ENCODE data around the gene IQSEC3. TPM values are rescaled to one million over a fixed set of nuclear protein-coding genes. Genes with fewer than 3 reads are reported as not detected.

Gene IQSEC3
- total RNA-seq, 1 experiment from 2014 or later, result 0.55 TPM

DNA sequence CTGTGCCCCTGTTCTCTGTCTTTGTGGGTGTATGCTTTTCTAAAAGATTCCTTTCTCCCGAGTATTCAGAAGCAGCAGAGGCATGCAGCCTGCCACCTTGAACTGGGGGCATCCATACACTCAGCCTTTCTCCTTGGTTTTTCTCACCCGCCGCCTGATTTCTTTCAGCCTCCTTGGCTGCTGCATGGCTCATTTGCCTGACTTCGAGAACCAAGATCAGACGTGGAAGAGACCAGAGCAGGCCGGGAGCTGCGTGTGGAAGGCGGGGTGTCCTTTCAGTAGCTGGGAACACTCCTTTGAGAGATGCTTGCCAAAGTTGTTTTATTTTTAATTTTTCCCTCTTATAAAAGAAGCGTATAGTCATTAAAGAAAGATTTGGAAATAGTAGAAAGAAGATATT lies 94.3 kb downstream of the IQSEC3 start:
- H3K4me3 Mint-ChIP-seq, result no peak overlapping the region
- Histone ChIP-seq H3K4ac (ENCODE audit: low read depth, low read length) (no peak overlapping the region), H3K27me3 (ENCODE audit: insufficient read depth, low read length) (no peaks in the 10 kb centered on the region), H3K4me2 (ENCODE audit: insufficient read depth, insufficient read length, low read length) (no peak overlapping the region), H4K5ac (ENCODE audit: insufficient read length, low read depth, low read length) (no peak overlapping the region), H3K56ac (ENCODE audit: insufficient read length, low read depth, low read length) (no peak overlapping the region), H4K91ac (ENCODE audit: insufficient read length, low read depth, low read length) (no peak overlapping the region), H2BK120ac (ENCODE audit: low read depth, low read length, poor library complexity, severe bottlenecking) (no peak overlapping the region), H3K23me2 (ENCODE audit: insufficient read length, low read depth, low read length, poor library complexity, severe bottlenecking) (no peaks in the 10 kb centered on the region), H2BK5ac (ENCODE audit: insufficient read length, low read length) (no peak overlapping the region), H3K14ac (ENCODE audit: insufficient read depth, low read length) (no peak overlapping the region), H2BK20ac (ENCODE audit: low read depth, low read length, poor library complexity, severe bottlenecking) (no peak overlapping the region), H4K8ac (replicated peaks; ENCODE audit: insufficient read length, low read depth, low read length) (no peak overlapping the region), H2AK5ac (ENCODE audit: insufficient read length, low read length) (no peak overlapping the region), H3K4me1 (ENCODE audit: insufficient read depth, low read length) (no peaks in the 10 kb centered on the region), H3K79me1 (ENCODE audit: insufficient read depth, low read depth, low read length, poor library complexity, severe bottlenecking) (no peaks in the 10 kb centered on the region), H3K9me3 (ENCODE audit: control insufficient read depth, low read depth, low read length) (no peaks in the 10 kb centered on the region), H2BK12ac (ENCODE audit: insufficient read length, low read depth, low read length) (no peak overlapping the region), H3K23ac (ENCODE audit: insufficient read length, low read depth, low read length) (no peak overlapping the region), H2BK15ac (ENCODE audit: low read depth, low read length) (no peak overlapping the region), H3K79me2 (ENCODE audit: insufficient read depth, low read length) (no peaks in the 10 kb centered on the region), H3K9ac (ENCODE audit: extremely low read depth, insufficient read length, low read length) (no peak overlapping the region), H2AFZ (ENCODE audit: low read length) (no peak overlapping the region), H3K18ac (ENCODE audit: insufficient read length, low read depth, low read length) (no peak overlapping the region), H3T11ph (ENCODE audit: low read length) (no peak overlapping the region), H4K20me1 (ENCODE audit: control insufficient read depth, insufficient read depth, insufficient read length) (no peaks in the 10 kb centered on the region), H3K27ac (ENCODE audit: insufficient read length, low read depth, low read length) (no peak overlapping the region)
- H3K27ac Mint-ChIP-seq, result no peak overlapping the region
- TF ChIP-seq, protein P1, sequence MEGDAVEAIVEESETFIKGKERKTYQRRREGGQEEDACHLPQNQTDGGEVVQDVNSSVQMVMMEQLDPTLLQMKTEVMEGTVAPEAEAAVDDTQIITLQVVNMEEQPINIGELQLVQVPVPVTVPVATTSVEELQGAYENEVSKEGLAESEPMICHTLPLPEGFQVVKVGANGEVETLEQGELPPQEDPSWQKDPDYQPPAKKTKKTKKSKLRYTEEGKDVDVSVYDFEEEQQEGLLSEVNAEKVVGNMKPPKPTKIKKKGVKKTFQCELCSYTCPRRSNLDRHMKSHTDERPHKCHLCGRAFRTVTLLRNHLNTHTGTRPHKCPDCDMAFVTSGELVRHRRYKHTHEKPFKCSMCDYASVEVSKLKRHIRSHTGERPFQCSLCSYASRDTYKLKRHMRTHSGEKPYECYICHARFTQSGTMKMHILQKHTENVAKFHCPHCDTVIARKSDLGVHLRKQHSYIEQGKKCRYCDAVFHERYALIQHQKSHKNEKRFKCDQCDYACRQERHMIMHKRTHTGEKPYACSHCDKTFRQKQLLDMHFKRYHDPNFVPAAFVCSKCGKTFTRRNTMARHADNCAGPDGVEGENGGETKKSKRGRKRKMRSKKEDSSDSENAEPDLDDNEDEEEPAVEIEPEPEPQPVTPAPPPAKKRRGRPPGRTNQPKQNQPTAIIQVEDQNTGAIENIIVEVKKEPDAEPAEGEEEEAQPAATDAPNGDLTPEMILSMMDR (conservative IDR thresholded peaks at IDR 0.05), result no peak
- H3K9me3 Mint-ChIP-seq, result no peaks in the 10 kb centered on the region
- no peak for DNase-seq
- H3K27me3 Mint-ChIP-seq (ENCODE audit: low read depth), result peaks cover 11% of the 10 kb centered on the region
- H3K4me1 Mint-ChIP-seq, result peaks cover 10 to 27% of the 10 kb centered on the region in 2 experiments
- H3K36me3 Mint-ChIP-seq (ENCODE audit: insufficient read depth in 1 of 3, low read depth in 3 of 3), result peaks cover 0 to 2% (median 0%) of the 10 kb centered on the region in 3 experiments; a peak in 2 of 7 replicates
- no CpG with 5 or more reads among the region's 9 CpGs for WGBS (ENCODE audit: extremely low coverage, insufficient read length, low lambda C conversion rate)

Data from H9 (cell line).